GM23338 (cell line): ENCODE data around the gene THSD4.

Source experiments
- CREB1 ChIP-seq: fragments of 250-450 bp; sonication (Bioruptor Pico); IDR thresholded peaks from 2 replicates; pipeline ENCODE4 v1.5.0; 2020; ENCODE audit warnings: low read depth, mild to moderate bottlenecking, moderate library complexity
- EZH2 ChIP-seq: fragments of 200-600 bp; sonication (generic); IDR thresholded peaks from one replicate; pipeline ENCODE4 v1.8.0; 2017; ENCODE audit warnings: antibody characterized with exemption, mild to moderate bottlenecking, low read depth; ENCODE audit not compliant: unreplicated experiment
- EZH2phosphoT487 ChIP-seq: fragments of 200-600 bp; sonication (generic); IDR thresholded peaks from one replicate; pipeline ENCODE4 v1.8.1; 2018; ENCODE audit warnings: antibody characterized with exemption; ENCODE audit not compliant: unreplicated experiment
- JUNB ChIP-seq: IDR thresholded peaks from one replicate; pipeline ENCODE4 v1.6.1; 2016; ENCODE audit warnings: antibody characterized with exemption; ENCODE audit not compliant: unreplicated experiment
- NANOG ChIP-seq: IDR thresholded peaks from 2 replicates; pipeline ENCODE4 v1.6.1; 2016; ENCODE audit warnings: antibody characterized with exemption, borderline replicate concordance
- POLR2AphosphoS5 ChIP-seq: IDR thresholded peaks from 2 replicates; pipeline ENCODE4 v1.6.1; 2016; ENCODE audit warnings: antibody characterized with exemption, low read depth
- REST ChIP-seq: IDR thresholded peaks from one replicate; pipeline ENCODE4 v1.6.1; 2018; ENCODE audit warnings: antibody characterized with exemption; ENCODE audit not compliant: unreplicated experiment
- STAT1 ChIP-seq: IDR thresholded peaks from one replicate; pipeline ENCODE4 v1.6.1; 2016; ENCODE audit warnings: antibody characterized with exemption; ENCODE audit not compliant: unreplicated experiment
- ZNF114 ChIP-seq: fragments of 250-450 bp; sonication (Bioruptor Pico); IDR thresholded peaks from 2 replicates; pipeline ENCODE4 v1.5.0; 2020; ENCODE audit warnings: mild to moderate bottlenecking, moderate library complexity
- ZNF331 ChIP-seq: fragments of 250-450 bp; sonication (Bioruptor Pico); IDR thresholded peaks from 2 replicates; pipeline ENCODE4 v1.5.0; 2020; ENCODE audit warnings: low read depth, mild to moderate bottlenecking, moderate library complexity
- ZNF462 ChIP-seq: fragments of 250-450 bp; sonication (Bioruptor Pico); IDR thresholded peaks from 2 replicates; pipeline ENCODE4 v1.5.0; 2020; ENCODE audit warnings: mild to moderate bottlenecking, moderate library complexity
- TF ChIP-seq, protein P1 (sequence below), 2 experiments: fragments of 200-600 bp in 1 of 2; sonication (generic) in 1 of 2; conservative IDR thresholded peaks; 2 replicates each; pipeline versions ENCODE4 v1.5.1 to v1.6.1; 2016 to 2017; ENCODE audit warnings: antibody characterized with exemption in 2 of 2, low read depth in 2 of 2, mild to moderate bottlenecking in 2 of 2, moderate library complexity in 1 of 2

DNA sequence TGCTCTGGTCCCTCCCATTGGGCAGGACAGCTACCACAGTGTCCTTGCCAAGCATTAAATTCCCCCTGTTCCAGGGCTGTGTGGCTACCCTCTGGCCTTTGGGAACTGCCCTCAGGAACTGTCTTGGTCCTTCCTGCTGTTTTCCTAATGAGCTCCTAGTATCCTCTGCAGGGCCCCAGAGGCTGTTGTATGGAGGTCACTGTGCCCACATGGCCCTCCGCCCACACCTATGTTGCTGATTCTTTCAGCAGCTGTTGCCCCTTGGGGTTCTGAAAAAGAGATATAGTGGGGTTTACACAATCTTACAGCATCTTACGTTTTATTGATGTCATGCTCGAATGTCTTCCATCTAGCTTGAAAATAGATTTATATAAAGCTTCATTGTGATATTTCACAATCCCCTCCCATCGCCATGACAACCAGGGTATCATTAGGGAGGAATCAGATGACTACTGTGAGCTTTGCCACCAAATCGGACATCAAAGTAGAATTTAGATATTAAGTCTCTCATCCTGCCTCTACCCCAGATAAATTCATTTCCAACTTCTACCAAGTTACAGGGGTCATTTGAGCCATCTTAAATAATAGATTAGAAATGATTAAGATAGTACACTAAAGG, 598.0 kb downstream of the THSD4 start:
- TF ChIP-seq REST = no peak
- no peak for TF ChIP-seq EZH2
- TF ChIP-seq, protein P1, sequence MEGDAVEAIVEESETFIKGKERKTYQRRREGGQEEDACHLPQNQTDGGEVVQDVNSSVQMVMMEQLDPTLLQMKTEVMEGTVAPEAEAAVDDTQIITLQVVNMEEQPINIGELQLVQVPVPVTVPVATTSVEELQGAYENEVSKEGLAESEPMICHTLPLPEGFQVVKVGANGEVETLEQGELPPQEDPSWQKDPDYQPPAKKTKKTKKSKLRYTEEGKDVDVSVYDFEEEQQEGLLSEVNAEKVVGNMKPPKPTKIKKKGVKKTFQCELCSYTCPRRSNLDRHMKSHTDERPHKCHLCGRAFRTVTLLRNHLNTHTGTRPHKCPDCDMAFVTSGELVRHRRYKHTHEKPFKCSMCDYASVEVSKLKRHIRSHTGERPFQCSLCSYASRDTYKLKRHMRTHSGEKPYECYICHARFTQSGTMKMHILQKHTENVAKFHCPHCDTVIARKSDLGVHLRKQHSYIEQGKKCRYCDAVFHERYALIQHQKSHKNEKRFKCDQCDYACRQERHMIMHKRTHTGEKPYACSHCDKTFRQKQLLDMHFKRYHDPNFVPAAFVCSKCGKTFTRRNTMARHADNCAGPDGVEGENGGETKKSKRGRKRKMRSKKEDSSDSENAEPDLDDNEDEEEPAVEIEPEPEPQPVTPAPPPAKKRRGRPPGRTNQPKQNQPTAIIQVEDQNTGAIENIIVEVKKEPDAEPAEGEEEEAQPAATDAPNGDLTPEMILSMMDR (conservative IDR thresholded peaks at IDR 0.05; ENCODE audit: low read depth in 2 of 2) = no peak
- TF ChIP-seq ZNF462 (CRISPR knock-in tag) = no peak
- TF ChIP-seq POLR2AphosphoS5 = no peak
- TF ChIP-seq EZH2phosphoT487 = no peak
- TF ChIP-seq STAT1 = no peak
- TF ChIP-seq CREB1 (CRISPR knock-in tag) = no peak
- TF ChIP-seq ZNF331 (CRISPR knock-in tag) = no peak
- TF ChIP-seq NANOG = no peak
- no peak for TF ChIP-seq JUNB
- no peak for TF ChIP-seq ZNF114 (CRISPR knock-in tag)
